HFFc6 (cell line): ENCODE results near the gene CD200. TPM values are rescaled to one million over a fixed set of nuclear protein-coding genes. Genes with fewer than 3 reads are reported as not detected.

Experiments used
- DNase-seq: peaks from one replicate; pipeline ENCODE4 v3.0.0-alpha.2; 2018
- H3K27ac Mint-ChIP-seq: 2 replicates; pipeline ENCODE4 v1.8.0; 2020; ENCODE audit warnings: mild to moderate bottlenecking, mixed read lengths
- H3K27me3 Mint-ChIP-seq: 2 replicates; pipeline ENCODE4 v1.8.0; 2021; ENCODE audit warnings: mild to moderate bottlenecking, moderate library complexity, mixed read lengths; ENCODE audit not compliant: insufficient read depth
- H3K36me3 Mint-ChIP-seq: 2 replicates; pipeline ENCODE4 v1.8.0; 2021; ENCODE audit warnings: low read depth, mixed read lengths
- H3K4me1 Mint-ChIP-seq: 2 replicates; pipeline ENCODE4 v1.8.0; 2020; ENCODE audit warnings: low read depth, mixed read lengths
- H3K4me3 Mint-ChIP-seq: 2 replicates; pipeline ENCODE4 v1.8.0; 2020; ENCODE audit warnings: mild to moderate bottlenecking, moderate library complexity, mixed read lengths
- H3K9me3 Mint-ChIP-seq: 2 replicates; pipeline ENCODE4 v1.8.0; 2020; ENCODE audit warnings: mild to moderate bottlenecking, mixed read lengths
- CTCF ChIP-seq: fragments of 200-600 bp; sonication (generic); IDR thresholded peaks from 2 replicates; pipeline ENCODE4 v1.5.0; 2021; ENCODE audit warnings: antibody characterized with exemption, mild to moderate bottlenecking
- total RNA-seq, 6 experiments: library from RNA; stranded (reverse); fragmentation: NEBNext Ultra II Directional; extraction: Animal tissue kit (Norgen Biotek cat#: 25700); gene quantifications; 2 replicates in 1 of 6; 3 replicates in 5 of 6; pipeline ENCODE4 v1.2.3, GENCODE V29; 2021

Gene CD200
- total RNA-seq, 6 experiments from 2014 or later, result not detected

- no peak overlapping the region for H3K4me3 Mint-ChIP-seq
- H3K27ac Mint-ChIP-seq, result no peak overlapping the region
- H3K4me1 Mint-ChIP-seq, result no peaks in the 10 kb centered on the region
- TF ChIP-seq CTCF, result no peak
- H3K36me3 Mint-ChIP-seq, result no peaks in the 10 kb centered on the region
- H3K27me3 Mint-ChIP-seq, result peaks cover 15% of the 10 kb centered on the region
- no peak for DNase-seq
- no peaks in the 10 kb centered on the region for H3K9me3 Mint-ChIP-seq
Observed at GRCh38 chr3:112350018-112350810, 17.3 kb downstream of the CD200 start.

GRCh38 chr3:112351036-112351435, 18.1 kb downstream of the CD200 start:
- no peaks in the 10 kb centered on the region for H3K9me3 Mint-ChIP-seq
- DNase-seq, result no peak
- no peaks in the 10 kb centered on the region for H3K4me1 Mint-ChIP-seq
- no peak overlapping the region for H3K4me3 Mint-ChIP-seq
- peaks cover 15% of the 10 kb centered on the region for H3K27me3 Mint-ChIP-seq
- no peak overlapping the region for H3K27ac Mint-ChIP-seq
- no peaks in the 10 kb centered on the region for H3K36me3 Mint-ChIP-seq
- TF ChIP-seq CTCF, result no peak

GRCh38 chr3:112351823-112352222, 18.9 kb downstream of the CD200 start:
- no peaks in the 10 kb centered on the region for H3K4me1 Mint-ChIP-seq
- TF ChIP-seq CTCF, result no peak
- H3K9me3 Mint-ChIP-seq, result no peaks in the 10 kb centered on the region
- peaks cover 11% of the 10 kb centered on the region for H3K27me3 Mint-ChIP-seq
- H3K27ac Mint-ChIP-seq, result no peak overlapping the region
- DNase-seq, result no peak
- no peak overlapping the region for H3K4me3 Mint-ChIP-seq
- H3K36me3 Mint-ChIP-seq, result no peaks in the 10 kb centered on the region

- TF ChIP-seq CTCF, result no peak
- no peak for DNase-seq
- no peaks in the 10 kb centered on the region for H3K36me3 Mint-ChIP-seq
- no peak overlapping the region for H3K4me3 Mint-ChIP-seq
- H3K9me3 Mint-ChIP-seq, result no peaks in the 10 kb centered on the region
- H3K27ac Mint-ChIP-seq, result no peak overlapping the region
- peaks cover 7% of the 10 kb centered on the region for H3K27me3 Mint-ChIP-seq
- H3K4me1 Mint-ChIP-seq, result no peaks in the 10 kb centered on the region
Observed at GRCh38 chr3:112352720-112353119, 19.8 kb downstream of the CD200 start.

GRCh38 chr3:112353365-112353764, 20.4 kb downstream of the CD200 start:
- no peaks in the 10 kb centered on the region for H3K9me3 Mint-ChIP-seq
- DNase-seq, result no peak
- no peaks in the 10 kb centered on the region for H3K36me3 Mint-ChIP-seq
- H3K27me3 Mint-ChIP-seq, result peaks cover 10% of the 10 kb centered on the region
- H3K27ac Mint-ChIP-seq, result no peak overlapping the region
- H3K4me3 Mint-ChIP-seq, result no peak overlapping the region
- TF ChIP-seq CTCF, result no peak
- H3K4me1 Mint-ChIP-seq, result no peaks in the 10 kb centered on the region
